Measurements from ENCODE around the gene ZFAND3.
"Not testable (repeated sequence)": the region's sequence is repeated elsewhere in the genome, so short reads cannot be mapped to it uniquely, and the experiment has no call there.

ZFAND3 gene

DNA sequence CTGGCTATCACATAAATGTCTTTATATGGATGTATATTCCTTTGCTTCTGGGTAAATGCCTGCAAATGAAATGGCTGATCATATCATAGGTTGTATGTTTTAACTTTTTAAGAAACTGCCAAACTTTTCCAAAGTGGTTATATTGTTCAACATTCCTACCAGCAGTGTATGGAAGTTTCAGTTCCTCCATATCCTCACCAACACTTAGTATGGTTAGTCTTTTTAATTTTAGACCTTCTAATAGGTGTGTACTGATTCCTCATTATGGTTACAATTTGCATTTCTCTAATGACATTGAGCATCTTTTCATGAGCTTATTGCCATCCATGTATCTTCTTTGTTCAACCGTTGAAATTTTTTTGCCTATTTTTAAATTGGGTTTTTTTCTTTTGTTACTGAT lies 155.4 kb downstream of the ZFAND3 start:
- no peak for DNase-seq

DNA sequence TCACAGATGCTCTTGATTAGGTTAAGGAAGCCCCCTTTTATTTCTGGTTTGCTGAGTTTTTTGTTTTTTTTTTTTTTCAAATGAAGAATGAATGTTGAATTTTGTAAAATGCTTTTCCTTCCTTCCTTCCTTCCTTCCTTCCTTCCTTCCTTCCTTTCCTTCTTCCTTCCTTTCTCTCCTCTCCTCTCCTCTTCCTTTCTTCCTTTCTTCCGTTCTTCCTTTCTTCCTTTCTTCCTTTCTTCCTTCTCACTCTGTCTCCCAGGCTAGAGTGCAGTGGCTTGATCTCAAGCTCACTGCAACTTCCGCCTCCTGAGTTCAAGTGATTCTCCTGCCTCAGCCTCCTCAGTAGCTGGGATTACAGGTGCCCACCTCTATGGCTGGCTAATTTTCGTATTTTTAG lies 158.2 kb downstream of the ZFAND3 start:
- no peak for DNase-seq

DNA sequence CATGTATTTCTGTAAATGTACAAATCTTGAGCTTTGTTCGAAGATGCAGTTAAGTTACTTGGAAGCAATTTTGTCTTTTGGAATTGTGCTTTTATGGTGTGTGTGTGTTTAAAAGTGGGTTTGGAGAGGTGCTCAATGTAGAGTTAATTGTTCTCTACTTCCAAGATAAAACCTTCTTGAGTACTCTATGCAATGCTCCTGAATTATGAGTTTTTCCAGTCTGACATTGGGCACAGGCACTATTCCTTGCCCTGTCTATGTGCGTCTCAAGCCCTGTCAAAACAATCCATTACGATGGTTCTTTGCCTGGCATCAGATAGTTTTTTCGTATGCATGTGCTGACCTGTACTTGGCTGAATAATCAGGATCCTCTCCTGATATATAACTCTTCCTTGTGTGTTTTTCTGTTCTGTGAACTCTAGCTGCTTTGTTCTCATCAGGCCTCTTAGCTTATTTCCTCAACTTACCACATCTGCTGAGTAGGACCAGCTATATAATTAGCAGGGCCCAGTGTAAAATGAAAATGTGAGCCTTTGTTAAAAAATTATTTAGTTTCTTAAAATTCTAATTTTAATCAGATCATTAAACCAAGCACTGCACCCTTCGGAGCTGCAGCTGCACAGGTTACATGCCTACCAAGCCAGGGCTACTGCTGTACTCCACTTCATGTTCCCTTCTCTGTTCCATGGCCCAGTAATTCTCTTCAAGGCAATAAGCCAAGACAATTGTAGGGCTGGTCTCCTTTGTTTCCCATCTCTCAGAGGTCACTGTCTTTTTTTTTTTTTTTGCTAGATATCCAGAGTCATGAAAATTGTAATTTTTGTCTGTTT lies 160.1 kb downstream of the ZFAND3 start:
- no peak for DNase-seq

DNA sequence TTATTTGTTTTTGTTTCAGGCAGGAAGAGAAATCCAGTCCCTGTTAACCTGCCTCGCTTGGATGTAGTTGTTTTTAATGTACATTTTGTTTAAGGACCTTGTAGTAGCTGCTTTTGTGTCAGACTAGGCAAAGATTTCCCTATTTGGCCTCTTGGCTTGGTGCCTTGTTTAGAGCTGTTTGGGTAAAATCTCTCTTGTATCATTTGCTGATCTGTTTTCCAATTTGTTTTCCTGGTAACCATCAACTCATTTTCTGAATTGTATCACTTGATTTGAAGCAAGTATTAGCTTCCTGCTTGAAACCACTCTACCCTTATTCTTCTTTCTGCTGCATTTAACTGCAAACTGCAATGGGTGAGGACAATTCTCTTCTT lies 160.7 kb downstream of the ZFAND3 start:
- DNase-seq: no peak

DNA sequence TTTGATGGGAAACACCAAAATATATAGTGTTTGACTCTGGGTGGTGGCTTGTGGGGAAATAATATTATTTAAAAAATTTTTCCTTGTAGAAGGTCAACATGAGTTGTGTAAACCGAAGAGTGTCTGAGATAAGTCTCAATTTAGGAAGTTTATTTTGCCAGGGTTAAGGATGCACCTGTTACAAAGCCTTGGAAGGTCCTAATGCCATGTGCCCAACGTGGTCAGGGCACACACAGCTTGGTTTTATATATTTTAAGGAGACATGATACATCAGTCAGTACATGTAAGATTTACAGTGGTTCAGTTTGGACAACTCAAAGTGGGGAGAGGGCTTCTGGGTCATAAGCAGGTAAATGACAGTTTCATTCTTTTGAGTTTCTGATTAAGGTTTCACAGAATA lies 162.1 kb downstream of the ZFAND3 start:
- DNase-seq: no peak

DNA sequence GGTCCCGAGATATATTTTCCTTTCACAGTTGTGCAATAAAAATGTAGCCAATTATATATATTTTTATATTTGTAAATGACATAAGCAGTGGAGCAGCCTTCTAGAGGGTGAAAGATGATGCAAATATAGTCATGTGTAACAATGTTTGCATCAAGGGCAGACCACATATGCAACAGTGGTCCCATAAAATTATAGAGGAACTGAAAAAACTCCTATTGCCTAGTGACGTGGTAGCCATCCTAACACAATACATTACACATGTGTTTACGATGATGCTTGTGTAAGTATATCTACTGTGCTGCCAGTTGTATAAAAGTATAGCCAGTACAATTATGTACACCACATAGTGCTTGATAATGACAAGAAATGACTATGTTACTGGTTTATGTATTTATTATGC lies 162.8 kb downstream of the ZFAND3 start:
- no peak for DNase-seq

DNA sequence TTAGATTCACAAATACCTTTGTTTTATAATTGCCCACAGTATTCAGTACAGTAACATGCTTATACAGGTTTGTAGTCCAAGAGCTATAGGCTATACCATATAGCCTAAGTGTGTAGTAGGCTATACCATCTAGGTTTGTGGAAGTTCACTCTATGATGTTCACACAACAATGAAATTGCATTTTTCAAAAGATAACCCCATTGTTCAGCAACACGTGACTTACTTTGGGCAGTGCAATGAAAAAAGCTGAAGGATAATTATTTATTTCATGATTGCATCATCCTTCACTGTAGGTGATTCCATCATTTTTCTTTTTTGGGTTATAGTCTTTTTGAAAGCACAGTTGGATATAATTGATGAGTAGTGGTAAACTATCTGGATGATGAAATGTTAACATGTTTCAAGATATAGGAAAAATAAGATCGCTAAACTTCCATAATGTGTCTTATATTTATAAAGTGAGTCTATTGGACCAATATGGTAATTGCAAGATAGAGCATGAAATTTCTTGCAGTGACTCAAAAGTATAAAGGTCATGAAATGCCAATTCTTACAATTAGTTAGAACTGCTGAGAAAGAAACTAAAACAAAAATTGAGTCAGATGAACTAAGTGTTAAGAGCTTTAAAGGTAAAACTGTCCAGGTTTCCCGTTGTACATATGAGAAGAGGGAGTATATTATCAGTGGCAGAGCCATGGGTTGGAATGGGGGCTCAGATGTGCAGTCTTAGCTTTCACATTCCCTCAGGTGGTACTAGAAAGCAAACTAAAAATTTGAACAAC lies 164.4 kb downstream of the ZFAND3 start:
- DNase-seq: no peak

DNA sequence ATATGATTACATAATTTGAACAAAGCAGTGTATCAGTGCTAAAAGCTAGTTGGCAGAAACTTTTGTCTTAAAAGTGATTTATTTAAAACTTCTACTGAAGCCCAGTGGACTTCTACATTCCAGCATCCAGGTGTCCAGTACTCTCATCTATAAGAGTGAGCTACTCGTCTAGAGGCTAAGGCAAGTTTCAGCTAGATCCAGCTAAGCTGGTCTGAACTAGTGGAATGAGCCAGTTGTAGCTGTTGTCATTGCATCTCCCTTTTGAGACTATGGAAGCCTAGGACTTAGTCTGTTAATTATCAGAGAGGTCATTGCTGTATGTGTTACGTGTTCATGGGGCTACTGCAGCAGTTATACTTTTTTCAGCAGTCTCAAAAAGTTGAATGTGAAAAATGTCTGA lies 165.1 kb downstream of the ZFAND3 start:
- DNase-seq: no peak

DNA sequence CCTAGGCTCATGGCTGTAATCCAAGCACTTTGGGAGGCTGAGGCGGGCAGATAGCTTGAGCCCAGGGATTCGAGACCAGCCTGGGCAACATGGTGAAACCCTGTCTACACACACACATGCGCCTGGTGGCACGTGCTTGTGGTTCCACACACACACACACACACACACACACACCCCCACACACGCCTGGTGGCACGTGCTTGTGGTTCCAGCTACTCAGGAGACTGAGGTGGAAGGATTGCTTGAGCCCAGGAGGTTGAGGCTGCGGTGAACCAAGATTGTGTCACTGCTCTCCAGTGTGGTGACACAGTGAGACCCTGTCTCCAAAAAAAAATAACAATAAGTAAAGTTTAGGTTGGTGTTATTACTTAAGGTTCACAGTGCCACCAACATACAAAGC lies 165.8 kb downstream of the ZFAND3 start:
- DNase-seq: no peak

DNA sequence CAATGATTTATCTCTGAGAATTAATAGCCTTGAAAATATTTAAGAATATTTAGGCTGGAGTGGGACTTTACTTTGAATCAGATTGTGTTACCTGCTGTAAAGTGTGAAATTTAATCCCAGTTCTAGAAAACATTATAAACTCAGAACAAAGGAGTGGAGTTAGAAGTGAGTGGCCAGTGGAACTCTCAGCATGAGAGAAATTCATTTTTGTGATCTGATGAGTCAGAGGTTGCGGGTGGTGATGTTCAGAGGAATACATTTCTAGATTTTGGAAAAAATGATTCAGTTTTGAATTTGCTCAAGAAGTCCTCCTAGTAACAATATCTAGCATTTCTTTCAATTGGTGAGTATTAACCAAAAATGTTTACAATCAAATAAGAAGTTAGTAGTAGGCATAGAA lies 167.5 kb downstream of the ZFAND3 start:
- no peak for DNase-seq

DNA sequence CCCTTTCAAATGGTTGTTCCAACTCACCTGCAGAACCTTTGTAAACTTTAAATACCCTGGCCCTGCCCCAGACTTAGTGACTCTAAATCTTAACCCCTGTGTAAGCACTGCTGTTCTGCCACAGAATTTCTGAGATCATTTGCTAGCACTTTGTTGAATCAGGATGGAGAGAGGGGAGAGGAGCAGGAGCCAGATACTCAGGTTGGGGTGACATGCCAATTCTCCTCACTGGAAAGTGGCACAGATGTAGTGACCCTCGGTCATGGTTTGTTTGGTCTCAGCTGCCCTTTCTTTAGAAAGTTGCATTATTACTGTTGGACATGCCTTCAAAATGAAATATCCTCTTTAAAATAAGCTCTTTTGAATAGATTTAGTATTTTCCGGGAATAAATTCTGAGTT lies 168.0 kb downstream of the ZFAND3 start:
- DNase-seq: no peak

DNA sequence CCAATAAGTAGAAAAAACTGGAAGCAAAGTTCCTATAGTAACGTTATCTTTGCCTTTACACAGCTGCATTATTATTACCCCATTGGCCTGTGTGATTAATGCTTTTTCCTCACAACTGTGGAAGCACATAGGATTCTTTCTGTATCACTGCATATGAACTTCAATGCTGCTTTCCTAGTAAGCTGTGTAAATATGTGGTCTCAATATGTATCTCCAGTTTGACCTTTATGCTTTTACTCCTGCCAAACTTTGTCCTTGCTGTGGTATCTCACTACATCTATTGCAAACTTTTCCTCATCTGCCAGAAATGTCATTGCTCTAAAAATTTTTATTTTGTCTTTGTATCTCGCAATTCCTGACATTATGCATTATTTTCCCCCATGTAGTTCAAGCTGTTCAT lies 168.6 kb downstream of the ZFAND3 start:
- no peak for DNase-seq

DNA sequence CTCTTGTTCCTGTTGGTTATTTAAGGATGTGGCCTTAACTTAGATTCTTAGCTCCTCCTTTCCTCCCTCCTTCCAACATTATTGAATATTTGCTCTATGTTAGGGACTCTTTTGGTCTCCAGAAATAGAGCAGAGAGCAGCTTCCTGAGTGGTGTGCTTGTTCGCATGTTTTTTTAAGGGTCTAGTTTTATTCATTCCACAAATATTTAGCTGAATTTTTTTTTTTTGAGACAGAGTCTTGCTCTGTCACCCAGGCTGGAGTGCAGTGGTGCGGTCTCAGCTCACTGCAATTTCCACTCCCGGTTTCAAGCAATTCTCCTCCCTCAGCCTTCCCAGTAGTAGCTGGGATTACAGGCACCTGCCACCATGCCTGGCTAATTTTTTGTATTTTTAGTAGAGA lies 169.2 kb downstream of the ZFAND3 start:
- DNase-seq: no peak

DNA sequence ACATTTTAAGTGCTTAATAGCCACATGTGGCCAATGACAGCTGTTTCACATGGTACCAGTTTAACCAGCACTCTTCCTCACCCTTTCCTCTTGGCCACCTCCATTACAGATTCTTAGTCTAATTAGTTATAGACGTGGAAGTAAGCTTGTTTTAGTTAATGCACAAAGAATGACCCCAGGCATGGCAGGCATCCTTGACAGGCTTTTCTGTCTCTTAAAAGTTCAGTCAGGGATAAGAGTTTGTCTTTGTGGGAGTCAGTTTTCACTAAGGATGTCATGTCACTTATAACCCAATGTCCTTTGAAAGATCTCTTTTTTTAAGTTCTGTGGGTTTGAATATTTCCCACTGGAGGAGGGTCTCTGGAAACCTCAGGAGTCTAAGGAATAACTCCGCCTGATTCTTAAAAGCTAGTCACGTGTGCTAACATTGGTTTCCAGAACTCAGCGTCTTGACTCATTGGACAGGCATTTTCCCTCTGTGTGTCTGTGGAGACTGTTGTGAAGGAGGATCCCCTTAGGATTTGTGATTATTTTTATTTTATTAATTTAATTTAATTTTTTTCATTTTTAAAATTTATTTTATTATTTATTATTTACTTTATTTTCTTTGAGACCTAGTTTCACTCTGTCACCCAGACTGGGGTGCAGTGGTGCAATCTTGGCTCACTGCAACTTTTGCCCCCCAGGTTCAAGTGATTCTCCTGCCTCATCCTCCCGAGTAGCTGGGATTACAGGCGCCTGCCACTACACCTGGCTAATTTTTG lies 171.4 kb downstream of the ZFAND3 start:
- no peak for DNase-seq

DNA sequence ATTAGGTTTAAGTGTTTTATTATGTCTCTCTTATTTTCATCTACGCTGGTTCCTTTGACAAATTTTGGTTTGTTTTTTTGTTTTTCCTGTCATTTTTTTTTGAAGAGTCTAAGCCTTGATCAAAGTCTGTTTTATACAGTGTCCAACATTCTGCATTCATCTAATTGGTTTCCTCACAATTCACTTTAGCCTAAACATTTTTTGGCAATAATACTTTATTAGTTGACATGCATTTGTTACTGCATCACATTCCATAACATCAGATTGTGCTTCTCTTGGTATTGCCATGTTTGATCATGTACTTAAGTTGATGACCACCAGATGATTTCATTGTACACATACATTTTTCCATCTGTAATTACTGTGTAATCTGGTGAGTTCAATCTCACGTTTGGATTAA lies 173.2 kb downstream of the ZFAND3 start:
- no peak for DNase-seq

DNA sequence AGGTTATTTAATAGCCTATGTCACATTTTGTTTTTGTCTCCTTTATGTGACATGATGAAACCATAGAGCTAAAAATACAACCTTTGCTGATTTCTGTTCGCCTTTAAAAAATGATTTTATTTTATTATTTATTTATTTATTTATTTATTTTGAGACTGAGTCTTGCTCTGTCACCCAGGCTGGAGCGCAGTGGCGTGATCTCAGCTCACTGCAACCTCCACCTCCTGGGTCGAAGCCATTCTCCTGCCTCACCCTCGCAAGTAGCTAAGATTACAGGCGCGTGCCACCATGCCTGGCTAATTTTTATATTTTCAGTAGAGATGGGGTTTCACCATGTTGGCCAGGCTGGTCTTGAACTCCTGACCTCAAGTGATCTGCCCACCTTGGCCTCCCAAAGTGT lies 173.7 kb downstream of the ZFAND3 start:
- not testable (repeated sequence) for DNase-seq

DNA sequence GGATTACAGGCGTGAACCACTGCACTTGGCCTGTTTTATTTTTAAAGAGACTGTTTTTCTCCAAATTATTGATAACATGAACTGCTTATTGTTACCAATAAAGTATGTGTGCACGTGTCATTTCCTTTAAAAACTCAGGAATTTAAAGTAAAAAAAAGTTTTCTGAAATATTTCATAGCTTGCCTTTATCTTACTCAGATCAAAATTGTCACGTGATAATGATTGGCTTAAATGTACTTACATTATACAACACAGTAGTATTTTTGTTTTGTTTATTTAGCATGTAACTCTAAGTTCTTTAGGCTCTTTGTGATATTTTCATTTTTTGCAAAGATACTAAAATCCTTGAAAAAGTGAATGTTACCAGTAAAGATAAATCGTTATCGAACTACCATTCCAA lies 174.1 kb downstream of the ZFAND3 start:
- DNase-seq: no peak

DNA sequence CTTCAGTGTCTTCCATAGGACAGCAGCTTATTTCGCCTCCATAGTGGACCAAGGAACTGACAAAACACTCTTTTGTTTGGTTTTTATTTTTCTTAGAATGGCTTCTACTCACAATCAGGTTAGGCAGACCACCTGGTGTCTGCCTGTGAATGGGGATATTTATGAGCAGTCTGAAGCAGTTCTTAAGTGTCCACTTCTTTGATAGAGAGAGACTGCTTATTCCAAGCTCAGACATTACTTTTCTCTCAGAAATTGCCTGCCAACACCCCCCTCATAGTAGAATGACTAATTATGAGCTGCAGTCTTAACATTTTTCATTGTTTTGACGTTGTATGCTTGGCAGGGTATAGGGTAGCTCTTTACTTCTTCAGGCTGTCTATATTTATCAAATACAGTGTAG lies 174.7 kb downstream of the ZFAND3 start:
- no peak for DNase-seq

DNA sequence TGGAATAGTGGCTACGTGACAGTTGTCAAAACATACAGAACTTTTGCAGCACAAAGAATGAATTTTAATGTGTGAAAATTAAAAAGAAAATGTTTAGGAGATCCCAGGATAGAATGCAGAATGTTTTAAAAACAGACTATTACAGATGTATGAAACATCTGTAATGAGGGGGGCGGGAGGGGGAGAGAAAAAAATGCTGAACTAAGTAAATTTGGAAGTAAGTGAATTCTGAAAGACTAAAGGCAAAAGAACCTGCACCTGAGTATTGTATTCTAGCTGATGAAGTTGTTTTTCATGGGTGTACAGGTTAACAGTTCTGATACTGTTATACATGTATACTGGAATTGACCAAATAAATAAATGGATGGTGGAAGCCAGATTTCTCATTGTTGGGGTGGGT lies 178.8 kb downstream of the ZFAND3 start:
- no peak for DNase-seq

DNA sequence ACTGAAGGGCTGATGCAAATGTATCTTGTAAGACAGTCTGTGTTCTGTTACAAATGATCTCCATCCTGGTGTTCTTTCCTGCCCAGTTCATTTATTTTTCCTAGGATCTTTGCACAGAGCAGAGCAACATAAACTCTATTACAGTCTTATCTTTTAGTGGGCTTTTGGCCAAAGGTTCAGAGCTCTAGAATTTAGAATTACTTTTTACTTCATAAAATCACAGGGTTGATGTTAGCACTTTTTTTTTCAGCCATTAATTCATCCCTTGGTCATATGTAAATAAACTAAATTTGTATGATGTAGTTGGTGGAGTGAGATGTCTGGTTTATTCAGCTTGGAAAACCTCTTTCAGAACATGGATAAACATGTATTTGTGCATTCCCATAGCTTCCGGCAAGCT lies 181.9 kb downstream of the ZFAND3 start:
- DNase-seq: no peak

DNA sequence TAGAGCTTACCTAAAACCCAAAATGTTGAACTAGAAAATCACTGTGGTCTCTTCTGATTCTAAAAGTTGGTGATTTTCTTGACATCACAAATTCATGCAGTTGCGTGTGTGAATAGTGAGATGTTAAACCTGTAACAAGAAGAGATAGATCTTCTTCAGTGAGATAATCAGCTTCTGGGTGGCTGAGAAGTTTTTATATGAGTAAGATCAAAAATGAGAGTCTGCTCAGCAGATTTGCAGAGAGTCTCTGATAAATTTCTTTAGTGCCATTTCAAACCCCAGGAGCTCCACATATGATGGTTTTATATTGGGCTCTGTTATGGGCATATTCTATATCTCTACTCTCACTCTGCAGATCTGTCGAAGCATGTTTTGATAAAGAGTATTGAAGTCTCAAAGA lies 185.4 kb downstream of the ZFAND3 start:
- no peak for DNase-seq

DNA sequence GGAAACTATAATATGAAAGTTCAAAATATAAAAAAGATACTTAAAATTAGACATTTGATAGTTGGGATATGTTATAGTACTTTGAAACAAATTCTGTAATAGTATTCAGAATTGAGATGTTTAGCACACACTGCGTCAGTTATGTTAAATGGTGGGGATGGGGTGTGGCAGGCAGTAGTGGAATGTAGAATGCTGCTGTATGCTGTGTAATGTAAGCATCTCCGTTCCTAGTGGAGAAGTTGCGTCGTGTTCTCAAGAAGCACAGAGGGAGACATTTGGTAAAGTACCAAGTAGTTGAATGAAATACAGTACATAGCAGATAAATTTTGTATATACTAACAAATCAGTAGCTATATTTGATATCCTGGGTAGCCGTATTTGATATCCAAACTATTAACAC lies 192.4 kb downstream of the ZFAND3 start:
- DNase-seq: no peak

DNA sequence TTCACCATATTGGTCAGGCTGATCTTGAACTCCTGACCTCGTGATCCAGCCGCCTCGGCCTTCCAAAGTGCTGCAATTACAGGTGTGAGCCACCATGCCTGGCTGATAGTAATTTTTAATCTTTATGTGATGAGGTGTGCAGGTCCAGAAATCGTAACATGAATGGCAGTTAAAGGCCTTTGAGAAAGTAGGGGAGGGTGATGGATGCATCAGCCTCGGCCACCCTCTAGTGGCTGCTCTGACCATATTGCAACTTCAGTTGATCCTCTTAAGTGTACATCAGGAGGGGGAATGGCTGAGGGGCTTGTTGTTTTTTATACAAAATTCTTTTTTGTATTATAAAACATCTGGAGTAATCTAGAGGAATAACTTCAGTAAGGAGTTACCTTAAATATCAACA lies 193.0 kb downstream of the ZFAND3 start:
- peak; percentile 76 for DNase-seq

DNA sequence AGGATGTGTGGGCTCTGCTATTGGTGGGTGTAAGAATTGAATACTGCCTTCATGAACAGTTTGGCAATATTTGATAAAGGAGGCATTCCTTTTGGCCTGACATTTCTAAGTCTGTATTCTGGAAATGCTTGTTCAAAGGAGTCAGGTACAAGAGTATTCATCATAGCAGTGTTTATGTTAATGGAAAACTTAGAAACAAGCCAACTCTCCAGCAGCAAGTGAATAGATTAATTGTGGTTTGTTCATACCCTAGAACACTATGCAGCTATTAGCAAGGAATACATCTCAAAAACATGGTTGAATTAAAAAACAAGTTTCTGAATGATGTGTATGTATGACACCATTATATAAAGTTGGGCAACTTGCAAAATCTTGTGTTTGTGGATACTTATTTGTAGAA lies 195.8 kb downstream of the ZFAND3 start:
- DNase-seq: no peak

Data from hematopoietic multipotent progenitor cell treated with erythropoietin and hydrocortisone succinate and interleukin-3 and kit ligand, for 6 days (in vitro differentiated cells).